Body of pancreas (tissue), 4 donors: ENCODE measurements around the gene PYDC2. TPM values are rescaled to one million over a fixed set of nuclear protein-coding genes. Genes with fewer than 3 reads are reported as not detected.

Source experiments
- ATAC-seq: fragments of 150-250 bp; one replicate; pipeline ENCODE4 v1.9.1; 2016
- DNase-seq, 4 donors: peaks; one replicate each; pipeline ENCODE4 v3.0.0-alpha.2; 2019
- H3K27ac ChIP-seq, 4 donors: fragments of 200-600 bp; sonication (generic); 1 replicate in 3 of 4; 2 replicates in 1 of 4; pipeline versions ENCODE4 v1.5.1 to v1.6.1; 2016 to 2019; ENCODE audit warnings: mild to moderate bottlenecking in 1 of 4, mixed read lengths in 1 of 4, moderate library complexity in 1 of 4
- H3K27me3 ChIP-seq, 2 donors: fragments of 200-600 bp; sonication (generic); one replicate each; pipeline ENCODE4 v1.6.0; 2016; ENCODE audit warnings: mild to moderate bottlenecking in 1 of 2
- H3K36me3 ChIP-seq, 2 donors: fragments of 200-600 bp; sonication (generic); replicated peaks in 1 of 2; 2 replicates each; pipeline ENCODE4 v1.5.1; 2016; ENCODE audit warnings: low read depth in 2 of 2; ENCODE audit not compliant: insufficient read depth in 1 of 2
- H3K4me1 ChIP-seq: fragments of 200-600 bp; sonication (generic); one replicate; pipeline ENCODE4 v1.6.0; 2016
- H3K4me3 ChIP-seq, 2 donors: fragments of 200-600 bp; sonication (generic); 1 replicate in 1 of 2; 2 replicates in 1 of 2; pipeline ENCODE4 v1.5.1; 2016 to 2019
- H3K9me3 ChIP-seq, 3 donors: fragments of 200-600 bp; sonication (generic); 1 replicate in 2 of 3; 2 replicates in 1 of 3; pipeline ENCODE4 v1.5.1; 2016
- POLR2A ChIP-seq, 3 donors: fragments of 450-650 bp; IDR thresholded peaks; one replicate each; pipeline ENCODE4 v1.6.1; 2016; ENCODE audit warnings: antibody characterized with exemption in 3 of 3, mild to moderate bottlenecking in 2 of 3
- WGBS, 2 donors: methylation state at CpG; one replicate each; pipeline ENCODE4 v1.1.5; 2017; 5-methylcytosine and 5-hydroxymethylcytosine counted together
- intact Hi-C: fragments of 100-400 bp; cut with DNase I; formaldehyde crosslinking; loops from one replicate; pipeline ENCODE4 v1.15.1; 2023
- small RNA-seq: library from RNA; depleted of rRNA; stranded (forward); fragments of <200 nt; gene quantifications from one replicate; pipeline ENCODE3, GENCODE V24; 2016
- total RNA-seq, 2 donors: library from RNA; depleted of rRNA; stranded (reverse); fragments of >200 nt; gene quantifications; one replicate each; pipeline ENCODE4 v1.1.0, GENCODE V29; 2016
- TF ChIP-seq, protein P1 (sequence below), 7 experiments: fragments of 450-650 bp in 4 of 7; fragments of 200-600 bp in 3 of 7; sonication (generic) in 3 of 7; IDR thresholded peaks; one replicate each; pipeline ENCODE4 v1.5.1; 2016 to 2019; ENCODE audit warnings: antibody characterized with exemption in 7 of 7

Gene PYDC2
- total RNA-seq, 2 donors from 2014 or later, result not detected

DNA sequence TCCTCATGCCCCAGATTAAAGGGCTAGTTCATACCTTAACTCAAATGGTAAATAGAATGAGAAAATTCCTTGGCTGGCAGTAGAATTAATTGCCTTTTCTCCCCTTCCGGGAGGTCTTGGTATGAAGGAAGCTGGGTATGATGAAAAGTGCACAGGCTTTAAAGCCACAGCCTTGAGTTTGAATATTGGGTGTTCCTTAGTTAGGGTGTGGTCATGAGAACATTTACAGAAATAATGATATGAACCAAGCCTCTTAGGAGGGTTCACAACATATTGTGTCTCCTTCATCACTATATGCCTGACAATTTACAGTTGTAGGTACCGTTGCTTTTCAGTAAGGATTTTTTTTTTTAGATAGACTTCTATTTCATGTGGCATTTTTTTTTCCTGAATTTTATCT is 48.1 kb downstream of the PYDC2 start:
- DNase-seq (no peak), ATAC-seq (no peak)
- no peak overlapping the region for H3K4me3 ChIP-seq
- WGBS, 2 donors, result 50 to 52% methylated on average over 2 of the region's 2 CpGs
- no peak for TF ChIP-seq POLR2A (IDR thresholded peaks at IDR 0.05)
- TF ChIP-seq, protein P1, sequence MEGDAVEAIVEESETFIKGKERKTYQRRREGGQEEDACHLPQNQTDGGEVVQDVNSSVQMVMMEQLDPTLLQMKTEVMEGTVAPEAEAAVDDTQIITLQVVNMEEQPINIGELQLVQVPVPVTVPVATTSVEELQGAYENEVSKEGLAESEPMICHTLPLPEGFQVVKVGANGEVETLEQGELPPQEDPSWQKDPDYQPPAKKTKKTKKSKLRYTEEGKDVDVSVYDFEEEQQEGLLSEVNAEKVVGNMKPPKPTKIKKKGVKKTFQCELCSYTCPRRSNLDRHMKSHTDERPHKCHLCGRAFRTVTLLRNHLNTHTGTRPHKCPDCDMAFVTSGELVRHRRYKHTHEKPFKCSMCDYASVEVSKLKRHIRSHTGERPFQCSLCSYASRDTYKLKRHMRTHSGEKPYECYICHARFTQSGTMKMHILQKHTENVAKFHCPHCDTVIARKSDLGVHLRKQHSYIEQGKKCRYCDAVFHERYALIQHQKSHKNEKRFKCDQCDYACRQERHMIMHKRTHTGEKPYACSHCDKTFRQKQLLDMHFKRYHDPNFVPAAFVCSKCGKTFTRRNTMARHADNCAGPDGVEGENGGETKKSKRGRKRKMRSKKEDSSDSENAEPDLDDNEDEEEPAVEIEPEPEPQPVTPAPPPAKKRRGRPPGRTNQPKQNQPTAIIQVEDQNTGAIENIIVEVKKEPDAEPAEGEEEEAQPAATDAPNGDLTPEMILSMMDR (IDR thresholded peaks at IDR 0.05), result no peak
- H3K27me3 ChIP-seq, result no peaks in the 10 kb centered on the region
- no peak overlapping the region for H3K27ac ChIP-seq
- no peaks in the 10 kb centered on the region for H3K36me3 ChIP-seq
- no peaks in the 10 kb centered on the region for H3K4me1 ChIP-seq
- intact Hi-C loops, result no loop called here
- H3K9me3 ChIP-seq, result no peaks in the 10 kb centered on the region

Small RNAs within 50 kb of the gene (small RNA-seq; reads per million reads assigned to genes)
- not detected for gene PYDC2

Other genes with a start within 250 kb of the PYDC2 start
- gene CCDC50, start 131.8 kb upstream of the PYDC2 start, total RNA-seq, result 10 to 100 TPM; 51.1 to 89.3 TPM
- gene UTS2B, start 130.6 kb upstream of the PYDC2 start, total RNA-seq, result not detected